ENCODE results near the gene TRAF2. TPM values are rescaled to one million over a fixed set of nuclear protein-coding genes. Genes with fewer than 3 reads are reported as not detected.

The TRAF2 gene
- total and polyA plus RNA-seq, 2 donors (not counting 3 experiments of a cell fraction or from before 2014, with no cell fraction given), result 10.9 to 23.1 TPM

- no peak overlapping the region for H3K9ac ChIP-seq (replicated peaks; ENCODE audit: extremely low read depth, insufficient read depth, low read length)
- peaks cover 2 to 15% of the 10 kb centered on the region in 2 experiments for H3K36me3 ChIP-seq (ENCODE audit: control insufficient read depth in 2 of 2, extremely low read depth in 1 of 2, insufficient read depth in 2 of 2, low read length in 2 of 2)
- H3K79me2 ChIP-seq (ENCODE audit: control insufficient read depth, insufficient read depth, low read length), result peaks cover 6% of the 10 kb centered on the region
- no peak overlapping the region for H3K4me3 ChIP-seq (replicated peaks in 1 of 3; ENCODE audit: insufficient read depth in 1 of 3, low read depth in 1 of 3, low read length in 3 of 3)
- no TSS peak for BruUV-seq (replicated peaks)
- H3K9me3 ChIP-seq (replicated peaks; ENCODE audit: control insufficient read depth, insufficient read depth, low read length), result no peaks in the 10 kb centered on the region
- CTCF ChIA-PET, result no interaction called here
- H3K4me2 ChIP-seq (ENCODE audit: insufficient read depth, low read length), result no peak overlapping the region
- POLR2A ChIA-PET, result no interaction called here
- no peaks in the 10 kb centered on the region for H3K27me3 ChIP-seq (ENCODE audit: control insufficient read depth in 2 of 2, insufficient read depth in 2 of 2, low read length in 2 of 2)
- peaks cover 14% of the 10 kb centered on the region for H3K4me1 ChIP-seq (ENCODE audit: control insufficient read depth, extremely low read depth, insufficient read depth, low read length)
- TF ChIP-seq FOS (IDR thresholded peaks at IDR 0.05; ENCODE audit: borderline replicate concordance, insufficient read depth, low read length) (no peak), EZH2 (IDR thresholded peaks at IDR 0.05; ENCODE audit: borderline replicate concordance, low read depth, low read length, severe bottlenecking) (no peak), MYC (IDR thresholded peaks at IDR 0.05; ENCODE audit: low read depth, low read length) (no peak), POLR2AphosphoS5 (IDR thresholded peaks at IDR 0.05; ENCODE audit: insufficient read depth, low read depth, low read length) (no peak), MAX (IDR thresholded peaks at IDR 0.05; ENCODE audit: insufficient read depth, insufficient read length) (no peak), JUN (IDR thresholded peaks at IDR 0.05; ENCODE audit: borderline replicate concordance, insufficient read depth, insufficient read length, low read depth) (no peak), GATA2 (IDR thresholded peaks at IDR 0.05; ENCODE audit: insufficient read depth, insufficient read length, low read depth, low read length) (no peak), CTCF (IDR thresholded peaks at IDR 0.05; ENCODE audit: extremely low read depth in 1 of 2, insufficient read depth in 1 of 2, low read depth in 1 of 2, low read length in 2 of 2) (no peak), POLR2A (IDR thresholded peaks at IDR 0.05; ENCODE audit: low read depth, low read length) (no peak)
- dilution Hi-C loops (cut with MboI; ENCODE audit: extremely low pct_ligation_motif_present, low sequenced_read_pairs), result no loop called here
- H4K20me1 ChIP-seq (replicated peaks; ENCODE audit: control insufficient read depth, extremely low read depth, insufficient read depth, low read length), result no peaks in the 10 kb centered on the region
- H3K27ac ChIP-seq (ENCODE audit: insufficient read depth, low read depth, low read length), result peak overlapping the region; percentile 7
- intact Hi-C loops (cut with micrococcal nuclease), result no loop called here
- FAIRE-seq (no peak), DNase-seq (ENCODE audit: low read depth, low spot score) (peak; percentile 30)
- H2AFZ ChIP-seq (ENCODE audit: low read depth, low read length), result no peak overlapping the region
- no peaks in the 10 kb centered on the region for H3K9me1 ChIP-seq (replicated peaks; ENCODE audit: control insufficient read depth, extremely low read depth, insufficient read depth, low read length)
Observed at GRCh38 chr9:136901516-136902258, 15.4 kb downstream of the TRAF2 start.
